GM12865 (cell line): ENCODE data around the gene PPIF.

Source experiments
- DNase-seq: peaks from one replicate; pipeline ENCODE4 v3.0.0; 2010; ENCODE audit warnings: low read depth
- H3K4me3 ChIP-seq: 2 replicates; pipeline ENCODE4 v1.5.1; 2011; ENCODE audit warnings: mild to moderate bottlenecking, low read depth, low read length, control low read depth
- TF ChIP-seq, protein P1 (sequence below): IDR thresholded peaks from 2 replicates; pipeline ENCODE4 v1.5.1; 2011; ENCODE audit warnings: low read length, control low read depth, low read depth, inconsistent platforms; ENCODE audit not compliant: insufficient read depth; ENCODE audit errors: missing control alignments

The PPIF gene

DNA sequence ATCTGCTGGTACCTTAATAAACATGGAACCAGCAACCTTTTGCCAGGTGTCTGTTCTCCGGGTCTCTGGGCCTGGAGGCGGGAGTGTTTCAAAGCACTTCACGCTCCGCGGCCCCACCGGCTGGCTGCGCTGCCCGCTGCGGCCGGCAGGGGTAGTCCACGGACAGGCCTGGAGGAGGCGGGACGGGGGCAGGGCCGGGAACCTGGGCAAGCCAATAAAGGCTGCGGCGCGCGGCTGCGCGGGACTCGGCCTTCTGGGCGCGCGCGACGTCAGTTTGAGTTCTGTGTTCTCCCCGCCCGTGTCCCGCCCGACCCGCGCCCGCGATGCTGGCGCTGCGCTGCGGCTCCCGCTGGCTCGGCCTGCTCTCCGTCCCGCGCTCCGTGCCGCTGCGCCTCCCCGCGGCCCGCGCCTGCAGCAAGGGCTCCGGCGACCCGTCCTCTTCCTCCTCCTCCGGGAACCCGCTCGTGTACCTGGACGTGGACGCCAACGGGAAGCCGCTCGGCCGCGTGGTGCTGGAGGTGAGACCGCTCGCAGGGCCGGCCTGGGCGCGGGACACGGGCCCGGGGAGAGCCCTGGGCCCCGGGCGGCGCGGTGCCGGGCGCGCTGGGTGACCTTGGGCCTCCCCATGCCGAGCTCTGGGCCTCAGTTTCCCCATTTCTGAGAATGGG is at the start of gene PPIF:
Gene PPIF, plus strand, starts transcription at position 244 of the 668 bp plus-strand sequence. Its CDS starts 80 bp downstream, at position 324.
- DNase-seq = peak; percentile 96
- H3K4me3 ChIP-seq = peak within 1 kb of the TSS; percentile 95
- TF ChIP-seq, protein P1, sequence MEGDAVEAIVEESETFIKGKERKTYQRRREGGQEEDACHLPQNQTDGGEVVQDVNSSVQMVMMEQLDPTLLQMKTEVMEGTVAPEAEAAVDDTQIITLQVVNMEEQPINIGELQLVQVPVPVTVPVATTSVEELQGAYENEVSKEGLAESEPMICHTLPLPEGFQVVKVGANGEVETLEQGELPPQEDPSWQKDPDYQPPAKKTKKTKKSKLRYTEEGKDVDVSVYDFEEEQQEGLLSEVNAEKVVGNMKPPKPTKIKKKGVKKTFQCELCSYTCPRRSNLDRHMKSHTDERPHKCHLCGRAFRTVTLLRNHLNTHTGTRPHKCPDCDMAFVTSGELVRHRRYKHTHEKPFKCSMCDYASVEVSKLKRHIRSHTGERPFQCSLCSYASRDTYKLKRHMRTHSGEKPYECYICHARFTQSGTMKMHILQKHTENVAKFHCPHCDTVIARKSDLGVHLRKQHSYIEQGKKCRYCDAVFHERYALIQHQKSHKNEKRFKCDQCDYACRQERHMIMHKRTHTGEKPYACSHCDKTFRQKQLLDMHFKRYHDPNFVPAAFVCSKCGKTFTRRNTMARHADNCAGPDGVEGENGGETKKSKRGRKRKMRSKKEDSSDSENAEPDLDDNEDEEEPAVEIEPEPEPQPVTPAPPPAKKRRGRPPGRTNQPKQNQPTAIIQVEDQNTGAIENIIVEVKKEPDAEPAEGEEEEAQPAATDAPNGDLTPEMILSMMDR = peak; percentile 88

DNA sequence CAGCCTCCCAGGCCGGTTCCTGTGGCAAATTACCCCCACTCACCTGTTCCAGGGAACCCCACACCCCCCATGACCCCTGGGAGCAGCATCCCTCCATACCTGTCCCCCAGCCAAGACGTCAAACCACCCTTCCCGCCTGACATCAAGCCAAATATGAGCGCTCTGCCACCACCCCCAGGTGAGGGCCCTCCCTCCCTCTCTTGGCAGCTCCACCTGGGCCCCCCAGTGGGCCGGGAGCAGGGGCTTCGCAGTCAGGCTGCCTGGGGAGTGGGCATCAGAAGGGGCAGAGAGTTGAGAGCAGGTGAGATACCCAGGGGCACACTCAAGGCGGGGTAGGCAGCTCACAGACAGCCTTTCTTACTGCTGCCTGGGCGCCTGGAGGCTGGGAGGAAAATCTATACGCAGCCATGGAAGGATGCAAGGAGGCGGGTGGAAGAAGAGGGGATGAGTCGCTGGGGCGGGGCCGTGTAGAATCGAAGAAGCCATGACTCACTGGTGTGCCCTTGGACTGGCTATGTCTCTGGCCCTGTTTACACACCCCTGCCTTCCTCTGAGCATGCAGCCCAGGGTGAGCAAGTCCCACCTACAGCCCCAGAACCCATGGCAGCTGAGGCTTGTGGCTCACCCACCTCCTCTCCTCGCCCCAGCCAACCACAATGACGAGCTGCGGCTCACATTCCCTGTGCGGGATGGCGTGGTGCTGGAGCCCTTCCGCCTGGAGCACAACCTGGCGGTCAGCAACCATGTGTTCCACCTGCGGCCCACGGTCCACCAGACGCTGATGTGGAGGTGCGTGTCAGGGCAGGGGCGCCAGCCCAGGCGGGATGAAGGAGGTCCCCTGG is 48.6 kb upstream of the PPIF start:
- TF ChIP-seq, protein P1 = no peak
- no peak overlapping the region for H3K4me3 ChIP-seq
- no peak for DNase-seq

DNA sequence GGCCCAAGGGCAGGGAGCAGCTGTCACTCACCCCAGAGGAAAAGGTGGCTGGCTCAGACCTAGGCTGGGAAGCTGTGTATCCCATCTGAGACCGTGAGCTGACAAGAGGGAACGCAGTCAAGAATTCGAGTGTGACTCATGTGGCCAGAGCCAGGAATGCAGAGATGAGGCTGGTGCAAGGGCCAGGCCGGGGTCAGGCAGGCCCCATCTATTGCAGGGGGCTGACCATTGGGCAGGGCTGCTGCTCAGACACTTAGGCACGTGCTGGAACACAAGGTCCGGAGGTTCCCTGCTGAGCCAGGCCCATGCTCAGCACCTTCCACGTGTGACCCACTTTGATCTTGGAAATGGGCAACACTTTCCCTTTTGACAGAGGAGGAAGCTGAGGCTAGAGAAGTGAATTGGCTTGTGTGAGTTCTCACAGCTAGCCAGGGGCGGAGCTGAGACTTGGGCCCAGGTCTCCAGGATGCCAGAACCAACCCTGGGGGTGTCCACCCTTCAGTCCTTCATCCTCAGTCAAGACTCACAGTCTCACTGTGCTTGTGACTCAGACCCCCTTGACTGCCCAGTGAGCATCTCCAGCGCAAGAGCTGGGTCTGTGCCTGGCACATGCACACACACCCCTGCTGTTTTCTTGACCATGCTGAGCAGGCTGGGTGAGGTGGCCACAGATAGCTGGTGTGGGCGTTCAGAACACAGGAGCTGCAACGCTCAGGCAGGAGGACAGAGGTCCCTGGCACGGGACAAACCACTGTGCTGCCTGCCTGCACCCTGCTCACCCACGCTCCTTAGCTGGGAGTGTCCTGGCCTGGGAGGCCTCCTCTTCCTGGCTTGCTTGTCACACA is 47.6 kb upstream of the PPIF start:
- DNase-seq = no peak
- TF ChIP-seq, protein P1 = no peak
- no peak overlapping the region for H3K4me3 ChIP-seq

DNA sequence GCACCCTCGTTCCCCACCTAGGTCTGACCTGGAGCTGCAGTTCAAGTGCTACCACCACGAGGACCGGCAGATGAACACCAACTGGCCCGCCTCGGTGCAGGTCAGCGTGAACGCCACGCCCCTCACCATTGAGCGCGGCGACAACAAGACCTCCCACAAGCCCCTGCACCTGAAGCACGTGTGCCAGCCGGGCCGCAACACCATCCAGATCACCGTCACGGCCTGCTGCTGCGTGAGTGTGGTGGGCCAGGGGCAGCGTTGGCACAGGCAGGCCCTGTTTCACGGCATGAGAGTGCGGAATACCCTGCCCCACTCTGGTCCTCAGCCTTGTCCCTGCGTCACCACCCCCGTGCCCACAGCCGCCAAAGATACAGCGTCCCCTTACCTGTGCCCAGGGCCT is 46.6 kb upstream of the PPIF start:
- no peak overlapping the region for H3K4me3 ChIP-seq
- TF ChIP-seq, protein P1 = no peak
- DNase-seq = no peak

DNA sequence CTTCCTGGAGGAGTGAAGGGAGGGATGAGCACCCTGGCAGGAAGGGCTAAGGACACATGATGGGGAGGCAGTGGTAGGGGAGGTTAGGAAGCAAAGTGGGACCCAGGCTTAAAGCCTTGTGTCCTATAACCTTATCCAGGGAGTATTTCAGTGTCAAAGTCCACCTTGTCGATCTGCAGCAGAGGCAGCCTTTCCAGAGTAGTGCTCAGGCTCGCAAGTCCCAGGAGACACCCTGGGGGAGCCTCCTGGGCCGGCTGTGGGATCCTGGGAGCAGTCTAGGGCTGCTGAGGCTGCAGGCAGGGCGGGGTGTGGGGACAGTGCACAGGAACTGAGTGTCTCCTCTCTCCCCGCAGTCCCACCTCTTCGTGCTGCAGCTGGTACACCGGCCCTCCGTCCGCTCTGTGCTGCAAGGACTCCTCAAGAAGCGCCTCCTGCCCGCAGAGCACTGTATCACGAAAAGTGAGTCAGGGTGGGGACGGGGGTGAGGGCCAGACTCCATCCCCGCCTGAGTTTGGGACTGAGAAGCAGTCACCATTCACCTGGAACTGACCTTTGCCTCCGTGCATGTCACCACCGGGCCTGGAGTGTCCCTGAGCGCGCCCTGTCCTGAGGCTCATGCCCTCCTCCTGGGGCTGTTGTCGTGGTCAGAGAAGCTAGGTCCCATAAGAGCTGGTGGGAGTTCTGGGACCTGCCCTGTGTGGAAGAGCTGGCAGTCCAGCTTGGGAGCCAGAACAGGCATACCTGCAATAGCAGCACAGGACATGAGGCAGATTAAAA is 45.3 kb upstream of the PPIF start:
- TF ChIP-seq, protein P1 = no peak
- DNase-seq = no peak

More for the DNA sequence above, 45.3 kb upstream of the PPIF start:
- no peak overlapping the region for H3K4me3 ChIP-seq
